ENCODE results near the gene IL34. TPM values are rescaled to one million over a fixed set of nuclear protein-coding genes. Genes with fewer than 3 reads are reported as not detected.

The IL34 gene
- total RNA-seq, result 6.1 TPM

DNA sequence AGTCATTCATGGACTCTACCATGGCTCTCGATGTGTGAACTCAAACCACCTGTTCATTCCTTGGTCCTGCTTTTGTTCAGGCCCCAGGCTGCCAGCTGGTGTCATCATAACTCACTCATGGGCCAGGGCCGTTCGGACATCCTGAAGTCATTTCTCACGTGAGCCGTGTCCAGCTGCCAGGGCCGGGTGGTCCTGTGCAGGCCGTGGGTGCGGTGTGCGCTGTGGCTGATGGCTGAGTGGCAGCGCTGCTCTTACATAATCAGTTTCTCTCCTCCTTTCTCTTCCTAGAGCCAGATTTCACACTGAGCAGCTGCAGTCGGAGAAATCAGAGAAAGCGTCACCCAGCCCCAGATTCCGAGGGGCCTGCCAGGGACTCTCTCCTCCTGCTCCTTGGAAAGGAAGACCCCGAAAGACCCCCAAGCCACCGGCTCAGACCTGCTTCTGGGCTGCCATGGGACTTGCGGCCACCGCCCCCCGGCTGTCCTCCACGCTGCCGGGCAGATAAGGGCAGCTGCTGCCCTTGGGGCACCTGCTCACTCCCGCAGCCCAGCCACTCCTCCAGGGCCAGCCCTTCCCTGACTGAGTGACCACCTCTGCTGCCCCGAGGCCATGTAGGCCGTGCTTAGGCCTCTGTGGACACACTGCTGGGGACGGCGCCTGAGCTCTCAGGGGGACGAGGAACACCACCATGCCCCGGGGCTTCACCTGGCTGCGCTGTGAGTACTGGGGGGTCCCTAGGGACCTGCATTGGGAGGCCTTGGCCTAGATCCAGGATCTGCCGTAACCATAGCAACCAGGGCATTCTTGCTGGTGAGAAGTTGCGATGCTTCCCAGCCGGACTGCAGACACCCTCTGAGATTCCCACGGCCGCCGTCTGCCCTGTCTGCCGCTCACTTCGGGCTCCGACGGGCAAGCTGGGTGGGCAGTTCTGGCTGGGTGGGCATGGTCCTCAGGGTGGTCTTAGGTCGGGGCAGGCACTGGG is at the start of gene IL34:
IL34 (plus strand) TSS at position 300 of the 982 bp plus-strand sequence; CDS start at position 689, 389 bp downstream.
- no peak for DNase-seq (ENCODE audit: extremely low spot score in 2 of 2)
- H3K27ac ChIP-seq, result no peak within 1 kb of the TSS
- H3K9me3 ChIP-seq, result no peaks in the 10 kb centered on the region
- H3K27me3 ChIP-seq, result no peaks in the 10 kb centered on the region
- H3K36me3 ChIP-seq, result no peaks in the 10 kb centered on the region
- TF ChIP-seq POLR2A (IDR thresholded peaks at IDR 0.05) (no peak), POLR2AphosphoS5 (IDR thresholded peaks at IDR 0.05; ENCODE audit: insufficient read depth in 1 of 2, low read depth in 1 of 2) (no peak)
- TF ChIP-seq, protein P1, sequence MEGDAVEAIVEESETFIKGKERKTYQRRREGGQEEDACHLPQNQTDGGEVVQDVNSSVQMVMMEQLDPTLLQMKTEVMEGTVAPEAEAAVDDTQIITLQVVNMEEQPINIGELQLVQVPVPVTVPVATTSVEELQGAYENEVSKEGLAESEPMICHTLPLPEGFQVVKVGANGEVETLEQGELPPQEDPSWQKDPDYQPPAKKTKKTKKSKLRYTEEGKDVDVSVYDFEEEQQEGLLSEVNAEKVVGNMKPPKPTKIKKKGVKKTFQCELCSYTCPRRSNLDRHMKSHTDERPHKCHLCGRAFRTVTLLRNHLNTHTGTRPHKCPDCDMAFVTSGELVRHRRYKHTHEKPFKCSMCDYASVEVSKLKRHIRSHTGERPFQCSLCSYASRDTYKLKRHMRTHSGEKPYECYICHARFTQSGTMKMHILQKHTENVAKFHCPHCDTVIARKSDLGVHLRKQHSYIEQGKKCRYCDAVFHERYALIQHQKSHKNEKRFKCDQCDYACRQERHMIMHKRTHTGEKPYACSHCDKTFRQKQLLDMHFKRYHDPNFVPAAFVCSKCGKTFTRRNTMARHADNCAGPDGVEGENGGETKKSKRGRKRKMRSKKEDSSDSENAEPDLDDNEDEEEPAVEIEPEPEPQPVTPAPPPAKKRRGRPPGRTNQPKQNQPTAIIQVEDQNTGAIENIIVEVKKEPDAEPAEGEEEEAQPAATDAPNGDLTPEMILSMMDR (IDR thresholded peaks at IDR 0.05), result no peak
- intact Hi-C loops (cut with DNase I), result loop anchor here (10.0 kb wide), 1 partner anchor 272 kb away; no protein-coding TSS in a partner anchor
- H3K4me1 ChIP-seq, result no peaks in the 10 kb centered on the region
- H3K4me3 ChIP-seq, result no peak within 1 kb of the TSS

- no peak overlapping the region for H3K4me3 ChIP-seq
- TF ChIP-seq, protein P1 (IDR thresholded peaks at IDR 0.05), result no peak
- TF ChIP-seq POLR2A (IDR thresholded peaks at IDR 0.05) (no peak), POLR2AphosphoS5 (IDR thresholded peaks at IDR 0.05; ENCODE audit: insufficient read depth in 1 of 2, low read depth in 1 of 2) (no peak)
- H3K4me1 ChIP-seq, result peaks cover 20% of the 10 kb centered on the region
- H3K36me3 ChIP-seq, result no peaks in the 10 kb centered on the region
- H3K27me3 ChIP-seq, result no peaks in the 10 kb centered on the region
- intact Hi-C loops (cut with DNase I), result no loop called here
- H3K27ac ChIP-seq, result no peak overlapping the region
- no peaks in the 10 kb centered on the region for H3K9me3 ChIP-seq
- no peak for DNase-seq (ENCODE audit: extremely low spot score in 2 of 2)
These were observed 49.1 kb upstream of the IL34 start for GRCh38 chr16:70597135-70597835.

DNA sequence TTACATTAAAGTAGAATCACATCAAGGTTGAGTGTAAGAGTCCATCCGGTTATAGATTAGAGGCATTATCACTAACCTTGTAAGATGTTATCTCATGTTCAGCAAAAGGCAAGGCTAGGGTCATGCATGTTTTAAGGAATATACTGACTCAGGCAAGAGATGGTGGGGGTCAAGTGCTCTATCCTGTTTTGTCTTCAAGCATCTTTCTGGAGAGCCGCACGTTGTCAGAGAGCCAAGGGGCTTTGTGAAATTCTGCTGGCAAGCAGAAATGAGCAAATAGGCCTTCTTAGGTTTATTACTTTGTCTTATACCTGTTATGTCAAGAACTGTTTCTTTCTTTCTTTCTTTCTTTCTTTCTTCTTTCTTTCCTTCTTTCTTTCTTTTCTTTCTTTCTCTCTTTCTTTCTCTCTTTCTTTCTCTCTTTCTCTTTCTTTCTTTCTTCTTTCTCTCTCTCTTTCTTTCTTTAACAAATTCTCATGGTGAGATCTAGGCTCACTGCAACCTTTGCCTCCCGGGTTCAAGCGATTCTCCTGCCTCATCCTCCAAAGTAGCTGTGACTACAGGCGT is 47.3 kb upstream of the IL34 start:
- no peak overlapping the region for H3K4me3 ChIP-seq
- H3K27me3 ChIP-seq, result no peaks in the 10 kb centered on the region
- no peak overlapping the region for H3K27ac ChIP-seq
- no peaks in the 10 kb centered on the region for H3K9me3 ChIP-seq
- intact Hi-C loops (cut with DNase I), result no loop called here
- no peaks in the 10 kb centered on the region for H3K36me3 ChIP-seq
- TF ChIP-seq, protein P1 (IDR thresholded peaks at IDR 0.05), result no peak
- no peak for TF ChIP-seq POLR2A (IDR thresholded peaks at IDR 0.05)
- TF ChIP-seq POLR2AphosphoS5 (IDR thresholded peaks at IDR 0.05; ENCODE audit: insufficient read depth in 1 of 2, low read depth in 1 of 2), result no peak
- peaks cover 16% of the 10 kb centered on the region for H3K4me1 ChIP-seq
- no peak for DNase-seq (ENCODE audit: extremely low spot score in 2 of 2)

DNA sequence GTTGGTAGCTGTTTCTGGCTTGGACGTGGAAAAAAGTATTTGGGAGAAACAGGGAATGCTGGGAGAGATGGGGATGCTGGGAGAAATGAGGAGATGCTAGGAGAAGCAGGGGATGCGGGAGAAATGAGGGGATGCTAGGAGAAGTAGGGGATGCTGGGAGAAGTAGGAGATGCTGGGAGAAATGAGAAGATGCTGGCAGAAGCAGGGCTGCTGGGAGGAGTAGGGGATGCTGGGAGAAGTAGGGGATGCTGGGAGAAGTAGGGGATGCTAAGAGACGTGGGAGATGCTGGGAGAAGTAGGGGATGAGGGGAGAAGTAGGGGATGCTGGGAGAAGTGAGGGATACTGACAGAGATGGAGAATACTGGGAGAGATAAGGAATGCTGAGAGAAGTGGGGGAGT is 45.6 kb upstream of the IL34 start:
- Histone ChIP-seq H3K4me3 (no peak overlapping the region), H3K27ac (no peak overlapping the region), H3K9me3 (no peaks in the 10 kb centered on the region), H3K27me3 (no peaks in the 10 kb centered on the region), H3K4me1 (peaks cover under 1% of the 10 kb centered on the region), H3K36me3 (no peaks in the 10 kb centered on the region)
- DNase-seq (ENCODE audit: extremely low spot score in 2 of 2), result no peak
- TF ChIP-seq, protein P1 (IDR thresholded peaks at IDR 0.05), result no peak
- TF ChIP-seq POLR2A (IDR thresholded peaks at IDR 0.05), result no peak
- TF ChIP-seq POLR2AphosphoS5 (IDR thresholded peaks at IDR 0.05; ENCODE audit: insufficient read depth in 1 of 2, low read depth in 1 of 2), result no peak
- intact Hi-C loops (cut with DNase I), result no loop called here

Data from vagina (tissue), 2 donors.